GM20000 (cell line): ENCODE data around the gene OR4N5.

ENCODE experiments used
- DNase-seq: peaks from one replicate; pipeline ENCODE4 v3.0.0; 2012; ENCODE audit warnings: low spot score
- TF ChIP-seq, protein P1 (sequence below): IDR thresholded peaks from 2 replicates; pipeline ENCODE4 v1.5.1; 2012; ENCODE audit warnings: mild to moderate bottlenecking, control low read depth; ENCODE audit errors: extremely low read depth, missing control alignments

The OR4N5 gene

DNA sequence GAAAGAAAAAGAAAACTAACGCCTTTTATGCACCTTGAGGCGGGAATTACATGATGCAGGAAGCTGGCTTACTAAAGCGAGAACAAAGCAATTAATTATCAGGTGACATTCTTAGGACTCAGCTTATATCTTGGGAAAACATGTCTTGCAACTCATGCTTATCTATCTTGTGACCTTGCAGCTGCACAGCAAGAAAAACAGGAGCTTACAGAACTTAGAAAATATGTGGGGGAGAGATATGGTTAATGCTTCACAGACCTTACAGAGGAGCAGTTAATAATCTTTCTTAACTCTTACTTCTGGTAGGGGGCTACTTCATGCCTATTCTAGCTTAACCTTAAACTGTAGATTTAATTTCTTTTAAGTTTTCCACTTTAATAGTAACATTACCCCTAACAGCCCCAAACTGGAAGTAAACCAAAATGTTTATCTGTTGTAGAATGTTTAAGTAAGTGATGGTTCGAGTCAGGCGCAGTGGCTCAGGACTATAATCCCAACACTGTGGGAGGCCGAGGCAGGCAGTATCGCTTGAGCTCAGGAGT, 38.9 kb downstream of the OR4N5 start:
- DNase-seq, result no peak
- TF ChIP-seq, protein P1, sequence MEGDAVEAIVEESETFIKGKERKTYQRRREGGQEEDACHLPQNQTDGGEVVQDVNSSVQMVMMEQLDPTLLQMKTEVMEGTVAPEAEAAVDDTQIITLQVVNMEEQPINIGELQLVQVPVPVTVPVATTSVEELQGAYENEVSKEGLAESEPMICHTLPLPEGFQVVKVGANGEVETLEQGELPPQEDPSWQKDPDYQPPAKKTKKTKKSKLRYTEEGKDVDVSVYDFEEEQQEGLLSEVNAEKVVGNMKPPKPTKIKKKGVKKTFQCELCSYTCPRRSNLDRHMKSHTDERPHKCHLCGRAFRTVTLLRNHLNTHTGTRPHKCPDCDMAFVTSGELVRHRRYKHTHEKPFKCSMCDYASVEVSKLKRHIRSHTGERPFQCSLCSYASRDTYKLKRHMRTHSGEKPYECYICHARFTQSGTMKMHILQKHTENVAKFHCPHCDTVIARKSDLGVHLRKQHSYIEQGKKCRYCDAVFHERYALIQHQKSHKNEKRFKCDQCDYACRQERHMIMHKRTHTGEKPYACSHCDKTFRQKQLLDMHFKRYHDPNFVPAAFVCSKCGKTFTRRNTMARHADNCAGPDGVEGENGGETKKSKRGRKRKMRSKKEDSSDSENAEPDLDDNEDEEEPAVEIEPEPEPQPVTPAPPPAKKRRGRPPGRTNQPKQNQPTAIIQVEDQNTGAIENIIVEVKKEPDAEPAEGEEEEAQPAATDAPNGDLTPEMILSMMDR, result no peak

DNA sequence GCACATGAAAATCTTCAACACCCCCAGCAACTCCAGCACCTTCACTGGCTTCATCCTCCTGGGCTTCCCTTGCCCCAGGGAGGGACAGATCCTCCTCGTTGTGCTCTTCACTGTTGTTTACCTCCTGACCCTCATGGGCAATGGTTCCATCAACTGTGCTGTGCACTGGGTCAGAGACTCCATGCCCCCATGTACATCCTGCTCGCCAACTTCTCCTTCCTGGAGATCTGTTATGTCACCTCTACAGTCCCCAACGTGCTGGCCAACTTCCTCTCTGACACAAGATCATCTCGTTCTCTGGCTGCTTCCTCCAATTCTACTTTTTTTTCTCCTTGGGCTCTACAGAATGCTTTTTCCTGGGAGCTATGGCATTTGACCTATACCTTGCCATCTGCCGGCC, 40.6 kb downstream of the OR4N5 start:
- TF ChIP-seq, protein P1, result no peak
- DNase-seq, result no peak

DNA sequence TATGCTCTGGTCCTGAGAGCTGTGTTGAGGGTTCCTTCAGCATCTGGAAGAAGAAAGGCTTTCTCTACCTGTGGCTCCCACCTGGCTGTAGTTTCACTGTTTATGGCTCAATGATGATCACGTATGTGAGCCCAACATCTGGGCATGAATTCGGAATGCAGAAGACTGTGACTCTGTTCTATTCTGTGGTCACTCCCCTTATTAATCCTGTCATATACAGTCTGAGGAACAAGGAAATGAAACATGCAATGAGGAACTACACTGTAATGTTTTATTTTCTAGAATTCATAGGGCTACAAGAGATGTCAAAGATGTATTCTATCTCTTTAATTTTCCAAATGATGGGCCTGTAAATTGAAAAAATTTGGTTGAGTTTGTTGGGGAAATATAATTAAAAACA, 41.3 kb downstream of the OR4N5 start:
- TF ChIP-seq, protein P1, result no peak
- no peak for DNase-seq

- TF ChIP-seq, protein P1, result no peak
- no peak for DNase-seq
Measured at GRCh38 chr14:20180486-20180885, 41.9 kb downstream of the OR4N5 start.

- DNase-seq, result no peak
- TF ChIP-seq, protein P1, result no peak
Measured at GRCh38 chr14:20184181-20184580, 45.6 kb downstream of the OR4N5 start.

DNA sequence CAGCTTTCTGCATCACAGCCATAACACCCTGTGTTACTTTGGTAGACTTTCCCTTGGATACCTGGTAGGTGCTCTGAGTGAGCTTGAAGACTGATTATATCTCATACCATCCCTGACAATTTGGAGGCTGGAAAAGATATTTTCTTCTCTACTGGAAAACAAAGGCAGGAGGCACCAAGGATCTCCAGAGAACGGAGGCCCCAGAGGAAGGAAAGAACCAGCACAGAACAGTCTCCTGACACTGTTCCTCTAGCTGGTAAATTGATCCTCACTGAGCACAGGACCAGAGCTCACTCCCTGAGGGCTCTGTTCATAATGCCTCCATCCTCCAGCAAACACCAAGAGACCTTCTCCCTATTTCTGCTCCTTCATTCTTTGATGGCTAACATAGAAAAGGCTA, 52.0 kb downstream of the OR4N5 start, which contains the start of gene OR11G2:
Gene OR11G2 (plus strand): TSS at position 301 of the 400 bp plus-strand sequence. CDS start 6,542 bp downstream, outside the sequence.
- TF ChIP-seq, protein P1, result no peak
- DNase-seq, result no peak

DNA sequence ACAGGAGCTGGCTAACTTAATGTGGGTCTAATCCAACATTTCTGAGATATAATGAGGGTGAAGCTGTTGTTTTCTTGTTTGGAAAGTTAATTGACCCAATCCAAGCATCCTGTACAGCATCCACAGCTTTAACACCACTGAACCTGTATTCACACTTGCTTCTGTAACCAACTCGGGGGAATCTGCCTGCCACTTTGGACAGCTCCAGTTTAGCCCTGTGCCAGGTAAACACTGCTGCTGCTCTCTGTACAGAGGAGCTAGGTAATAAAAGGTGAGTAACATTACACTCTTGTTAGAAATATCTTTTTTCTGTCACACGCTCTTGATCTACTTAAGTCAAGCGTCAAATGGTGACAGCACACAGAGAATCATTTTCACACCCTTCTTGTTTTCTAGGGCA, 52.8 kb downstream of the OR4N5 start:
- TF ChIP-seq, protein P1, result no peak
- no peak for DNase-seq
